Panc1 (cell line): ENCODE results near the gene HDLBP. TPM values are rescaled to one million over a fixed set of nuclear protein-coding genes. Genes with fewer than 3 reads are reported as not detected.

Experiments
- ATAC-seq: fragments of 200-7000 bp; cut with Tn5 transposase; 2 replicates; pipeline ENCODE4 v1.9.1; 2020; ENCODE audit warnings: mild to moderate bottlenecking, moderate library complexity
- BruUV-seq: library from RNA; stranded (reverse); fragments of 400-500 nt; replicated peaks from 2 replicates; lab custom pipeline; 2021; lab: Mats Ljungman, UMichigan
- CTCF ChIA-PET: fragments of 300-600 bp; sonication (Branson Sonifier 250); formaldehyde crosslinking; loops from one replicate; lab custom pipeline; 2022; ENCODE audit warnings: antibody characterized with exemption; lab: Charles Lee
- POLR2A ChIA-PET: fragments of 300-600 bp; sonication (Branson Sonifier 250); formaldehyde crosslinking; loops from one replicate; lab custom pipeline; 2022; ENCODE audit warnings: antibody characterized with exemption; lab: Charles Lee
- DNase-seq: peaks from one replicate; pipeline ENCODE4 v3.0.0-alpha.2; 2010; ENCODE audit warnings: low read depth, low spot score
- H3K27ac ChIP-seq: 2 replicates; pipeline ENCODE4 v1.5.1; 2011; ENCODE audit warnings: mild to moderate bottlenecking, low read length, inconsistent platforms
- H3K27me3 ChIP-seq: fragments of 200-500 bp; sonication (Bioruptor generic); 2 replicates; pipeline ENCODE4 v1.6.0; 2014; ENCODE audit warnings: low read length, inconsistent platforms; ENCODE audit not compliant: control insufficient read depth, insufficient read depth
- H3K36me3 ChIP-seq: fragments of 200-500 bp; sonication (Bioruptor generic); 2 replicates; pipeline ENCODE4 v1.5.1; 2014; ENCODE audit warnings: inconsistent platforms, mild to moderate bottlenecking, low read length, moderate library complexity; ENCODE audit not compliant: control insufficient read depth, insufficient read depth
- H3K4me1 ChIP-seq: 2 replicates; pipeline ENCODE4 v1.5.1; 2011; ENCODE audit warnings: inconsistent platforms, mild to moderate bottlenecking, low read length, moderate library complexity; ENCODE audit not compliant: control insufficient read depth, insufficient read depth
- H3K4me3 ChIP-seq, 2 experiments: 2 replicates each; pipeline ENCODE4 v1.5.1; 2011 to 2012; ENCODE audit warnings: low read depth in 2 of 2, low read length in 2 of 2, mild to moderate bottlenecking in 2 of 2, inconsistent platforms in 1 of 2, moderate library complexity in 1 of 2
- H3K9me3 ChIP-seq: fragments of 200-500 bp; sonication (Bioruptor generic); 2 replicates; pipeline ENCODE4 v1.5.1; 2014; ENCODE audit warnings: low read depth, mild to moderate bottlenecking, inconsistent platforms, low read length, moderate library complexity; ENCODE audit not compliant: control insufficient read depth, insufficient read depth
- CTCF ChIP-seq: fragments of 450-650 bp; IDR thresholded peaks from 2 replicates; pipeline ENCODE4 v1.5.1; 2017; ENCODE audit warnings: mild to moderate bottlenecking
- POLR2AphosphoS5 ChIP-seq: IDR thresholded peaks from 2 replicates; pipeline ENCODE4 v1.6.1; 2012; ENCODE audit warnings: mild to moderate bottlenecking, low read depth, low read length, moderate library complexity
- REST ChIP-seq, 2 experiments: IDR thresholded peaks; 2 replicates each; pipeline ENCODE4 v1.6.1; 2011 to 2012; ENCODE audit warnings: low read depth in 2 of 2, control low read depth in 1 of 2, low read length in 1 of 2, mild to moderate bottlenecking in 1 of 2, moderate library complexity in 1 of 2; ENCODE audit not compliant: insufficient read depth in 1 of 2
- SIN3A ChIP-seq: IDR thresholded peaks from 2 replicates; pipeline ENCODE4 v1.6.1; 2012; ENCODE audit warnings: low read depth, mild to moderate bottlenecking, low read length, moderate library complexity, borderline replicate concordance; ENCODE audit not compliant: insufficient read depth
- TCF7L2 ChIP-seq: IDR thresholded peaks from 2 replicates; pipeline ENCODE4 v1.6.1; 2011; ENCODE audit warnings: mild to moderate bottlenecking, low read depth, low read length, inconsistent platforms
- in situ Hi-C: cut with HindIII; loops from 2 replicates; pipeline ENCODE4 v1.10.0; 2016; ENCODE audit warnings: low sequenced_read_pairs, low pct_unique_long_range_greater_than_20kb
- intact Hi-C: fragments of 100-400 bp; cut with micrococcal nuclease; formaldehyde crosslinking; loops from one replicate; pipeline ENCODE4 v1.10.0; 2022; ENCODE audit not compliant: unreplicated experiment
- total RNA-seq: library from RNA; stranded (reverse); gene quantifications from one replicate; pipeline ENCODE4 v1.2.1, GENCODE V29; 2021; ENCODE audit not compliant: unreplicated experiment

Gene HDLBP
- total RNA-seq, 1 experiment from 2014 or later = 656 TPM

- Histone ChIP-seq H3K9me3 (no peaks in the 10 kb centered on the region), H3K27me3 (no peaks in the 10 kb centered on the region), H3K4me3 (peak overlapping the region; percentile 80 to 88), H3K4me1 (peaks cover 52% of the 10 kb centered on the region), H3K36me3 (peaks cover 8% of the 10 kb centered on the region), H3K27ac (peak overlapping the region; percentile 95)
- ChIA-PET CTCF (no interaction called here), POLR2A (no interaction called here)
- intact Hi-C loops = no loop called here
- TF ChIP-seq CTCF (no peak), REST (IDR thresholded peaks at IDR 0.05; ENCODE audit: insufficient read depth in 1 of 2, low read depth in 2 of 2, low read length in 1 of 2) (no peak), TCF7L2 (no peak), POLR2AphosphoS5 (no peak)
- in situ Hi-C loops = no loop called here
- ATAC-seq = no peak
- BruUV-seq = TSS peak; percentile 55
- DNase-seq = no peak
Observed at GRCh38 chr2:241317391-241317790, 1.9 kb upstream of the HDLBP start.

- intact Hi-C loops = no loop called here
- in situ Hi-C loops = no loop called here
- no peak for DNase-seq
- H3K36me3 ChIP-seq = peaks cover 8% of the 10 kb centered on the region
- H3K27me3 ChIP-seq = no peaks in the 10 kb centered on the region
- TF ChIP-seq TCF7L2 (no peak), CTCF (no peak), SIN3A (no peak), REST (IDR thresholded peaks at IDR 0.05; ENCODE audit: insufficient read depth in 1 of 2, low read depth in 2 of 2, low read length in 1 of 2) (no peak), POLR2AphosphoS5 (no peak; the same call in 1 of the 2 replicates)
- H3K27ac ChIP-seq = peak overlapping the region; percentile 95
- no peak for ATAC-seq
- ChIA-PET CTCF (no interaction called here), POLR2A (no interaction called here)
- peak overlapping the region; percentile 80 to 88 for H3K4me3 ChIP-seq
- peaks cover 56% of the 10 kb centered on the region for H3K4me1 ChIP-seq
- no TSS peak for BruUV-seq
- no peaks in the 10 kb centered on the region for H3K9me3 ChIP-seq
Observed at GRCh38 chr2:241316825-241317224, 1.4 kb upstream of the HDLBP start.
